ENCODE measurements around the gene MTA3. TPM values are rescaled to one million over a fixed set of nuclear protein-coding genes. Genes with fewer than 3 reads are reported as not detected.

MTA3 gene
- total and polyA plus RNA-seq, 2 donors (not counting 1 experiment from before 2014, with no cell fraction given), result 13.4 to 33.2 TPM

- Histone ChIP-seq H3K4me2 (replicated peaks; ENCODE audit: low read depth, low read length, poor library complexity, severe bottlenecking) (no peak overlapping the region), H3K4me1 (ENCODE audit: control insufficient read depth in 2 of 2, insufficient read depth in 2 of 2, low read length in 2 of 2) (no peaks in the 10 kb centered on the region), H4K20me1 (ENCODE audit: control insufficient read depth, insufficient read depth, low read length, poor library complexity, severe bottlenecking) (no peaks in the 10 kb centered on the region), H3K27ac (ENCODE audit: low read length in 2 of 2) (no peak overlapping the region), H3K36me3 (replicated peaks in 1 of 2; ENCODE audit: control extremely low read depth in 1 of 2, control insufficient read depth in 1 of 2, extremely low read depth in 1 of 2, insufficient read depth in 2 of 2, low read length in 1 of 2) (no peaks in the 10 kb centered on the region), H3K4me3 (ENCODE audit: control extremely low read depth in 1 of 5, extremely low read depth in 1 of 5, insufficient read depth in 1 of 5, low read depth in 2 of 5, low read length in 4 of 5) (no peak overlapping the region), H3K9me3 (ENCODE audit: control extremely low read depth in 1 of 3, control insufficient read depth in 2 of 3, insufficient read depth in 1 of 3, low read length in 2 of 3) (no peaks in the 10 kb centered on the region), H3K9ac (ENCODE audit: low read length) (no peak overlapping the region), H3K79me2 (ENCODE audit: control insufficient read depth, insufficient read depth, low read length) (no peaks in the 10 kb centered on the region), H2AFZ (ENCODE audit: insufficient read depth, low read depth, low read length, poor library complexity, severe bottlenecking) (no peak overlapping the region), H3K27me3 (replicated peaks in 1 of 4; ENCODE audit: control extremely low read depth in 1 of 4, control insufficient read depth in 3 of 4, insufficient read depth in 4 of 4, low read length in 3 of 4) (no peaks in the 10 kb centered on the region)
- no peak overlapping the region for H3K4me3 Mint-ChIP-seq
- TF ChIP-seq, protein P1, sequence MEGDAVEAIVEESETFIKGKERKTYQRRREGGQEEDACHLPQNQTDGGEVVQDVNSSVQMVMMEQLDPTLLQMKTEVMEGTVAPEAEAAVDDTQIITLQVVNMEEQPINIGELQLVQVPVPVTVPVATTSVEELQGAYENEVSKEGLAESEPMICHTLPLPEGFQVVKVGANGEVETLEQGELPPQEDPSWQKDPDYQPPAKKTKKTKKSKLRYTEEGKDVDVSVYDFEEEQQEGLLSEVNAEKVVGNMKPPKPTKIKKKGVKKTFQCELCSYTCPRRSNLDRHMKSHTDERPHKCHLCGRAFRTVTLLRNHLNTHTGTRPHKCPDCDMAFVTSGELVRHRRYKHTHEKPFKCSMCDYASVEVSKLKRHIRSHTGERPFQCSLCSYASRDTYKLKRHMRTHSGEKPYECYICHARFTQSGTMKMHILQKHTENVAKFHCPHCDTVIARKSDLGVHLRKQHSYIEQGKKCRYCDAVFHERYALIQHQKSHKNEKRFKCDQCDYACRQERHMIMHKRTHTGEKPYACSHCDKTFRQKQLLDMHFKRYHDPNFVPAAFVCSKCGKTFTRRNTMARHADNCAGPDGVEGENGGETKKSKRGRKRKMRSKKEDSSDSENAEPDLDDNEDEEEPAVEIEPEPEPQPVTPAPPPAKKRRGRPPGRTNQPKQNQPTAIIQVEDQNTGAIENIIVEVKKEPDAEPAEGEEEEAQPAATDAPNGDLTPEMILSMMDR (IDR thresholded peaks at IDR 0.05), result no peak
- TF ChIP-seq EZH2 (IDR thresholded peaks at IDR 0.05; ENCODE audit: borderline replicate concordance, insufficient read depth, low read depth, low read length, poor library complexity, severe bottlenecking), result no peak
- H3K9me3 Mint-ChIP-seq (ENCODE audit: insufficient read depth), result no peaks in the 10 kb centered on the region
- intact Hi-C loops (cut with micrococcal nuclease), result no loop called here
- no peak overlapping the region for H3K27ac Mint-ChIP-seq
- no peaks in the 10 kb centered on the region for H3K4me1 Mint-ChIP-seq
- WGBS (ENCODE audit: insufficient coverage), result no CpG with 5 or more reads among the region's 4 CpGs
- POLR2A ChIA-PET, result no interaction called here
- ATAC-seq (ENCODE audit: low read depth) (no peak), DNase-seq (no peak)
- no peaks in the 10 kb centered on the region for H3K27me3 Mint-ChIP-seq
- CTCF ChIA-PET, result no interaction called here
Measured at GRCh38 chr2:42532397-42532796, 36.0 kb upstream of the MTA3 start.

GRCh38 chr2:42537493-42537892 lies 30.9 kb upstream of the MTA3 start:
- Mint-ChIP-seq H3K9me3 (ENCODE audit: insufficient read depth) (peaks cover 3% of the 10 kb centered on the region), H3K4me3 (no peak overlapping the region), H3K4me1 (no peaks in the 10 kb centered on the region), H3K27ac (no peak overlapping the region), H3K27me3 (no peaks in the 10 kb centered on the region)
- Histone ChIP-seq H3K79me2 (ENCODE audit: control insufficient read depth, insufficient read depth, low read length) (no peaks in the 10 kb centered on the region), H3K27ac (ENCODE audit: low read length in 2 of 2) (no peak overlapping the region), H3K9me3 (ENCODE audit: control extremely low read depth in 1 of 3, control insufficient read depth in 2 of 3, insufficient read depth in 1 of 3, low read length in 2 of 3) (peaks cover 0 to 8% (median 0%) of the 10 kb centered on the region in 3 donors), H3K27me3 (replicated peaks in 1 of 4; ENCODE audit: control extremely low read depth in 1 of 4, control insufficient read depth in 3 of 4, insufficient read depth in 4 of 4, low read length in 3 of 4) (no peaks in the 10 kb centered on the region), H3K9ac (ENCODE audit: low read length) (no peak overlapping the region), H3K36me3 (replicated peaks in 1 of 2; ENCODE audit: control extremely low read depth in 1 of 2, control insufficient read depth in 1 of 2, extremely low read depth in 1 of 2, insufficient read depth in 2 of 2, low read length in 1 of 2) (no peaks in the 10 kb centered on the region), H2AFZ (ENCODE audit: insufficient read depth, low read depth, low read length, poor library complexity, severe bottlenecking) (no peak overlapping the region), H3K4me1 (ENCODE audit: control insufficient read depth in 2 of 2, insufficient read depth in 2 of 2, low read length in 2 of 2) (no peaks in the 10 kb centered on the region), H3K4me2 (replicated peaks; ENCODE audit: low read depth, low read length, poor library complexity, severe bottlenecking) (no peak overlapping the region), H3K4me3 (ENCODE audit: control extremely low read depth in 1 of 5, extremely low read depth in 1 of 5, insufficient read depth in 1 of 5, low read depth in 2 of 5, low read length in 4 of 5) (no peak overlapping the region), H4K20me1 (ENCODE audit: control insufficient read depth, insufficient read depth, low read length, poor library complexity, severe bottlenecking) (no peaks in the 10 kb centered on the region)
- CTCF ChIA-PET, result no interaction called here
- no peak for TF ChIP-seq EZH2 (IDR thresholded peaks at IDR 0.05; ENCODE audit: borderline replicate concordance, insufficient read depth, low read depth, low read length, poor library complexity, severe bottlenecking)
- TF ChIP-seq, protein P1 (IDR thresholded peaks at IDR 0.05), result no peak
- ATAC-seq (ENCODE audit: low read depth), result no peak
- no CpG with 5 or more reads among the region's 3 CpGs for WGBS (ENCODE audit: insufficient coverage)
- DNase-seq, result no peak
- intact Hi-C loops (cut with micrococcal nuclease), result no loop called here
- POLR2A ChIA-PET, result no interaction called here

Data from B cell (primary cell).